ENCODE data around the gene CNGA4.

The CNGA4 gene

DNA sequence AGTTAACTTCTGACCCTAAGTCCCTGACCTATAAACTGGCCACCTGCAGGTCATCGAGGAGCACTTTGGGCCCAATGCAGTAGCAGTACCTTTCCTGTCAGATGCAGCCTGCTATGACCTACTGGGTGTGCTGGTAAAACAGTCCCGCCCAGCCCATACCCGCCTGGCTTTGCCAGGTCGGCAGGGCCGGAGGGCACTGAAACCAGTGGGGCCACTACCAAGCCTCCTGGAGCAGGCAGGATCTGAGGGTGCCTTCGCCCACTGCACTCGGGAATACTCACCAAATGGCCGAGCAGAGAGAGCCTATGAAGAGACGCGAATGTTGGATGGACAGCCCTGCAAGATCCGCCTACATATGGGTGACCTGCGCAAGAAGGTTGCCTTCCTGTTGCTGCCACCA is 29.1 kb upstream of the CNGA4 start:
- no peak for TF ChIP-seq GATA2 (IDR thresholded peaks at IDR 0.05; ENCODE audit: low read depth, low read length)
- TF ChIP-seq GATA3 (IDR thresholded peaks at IDR 0.05; ENCODE audit: low read depth, low read length): no peak

- no peak for TF ChIP-seq GATA3 (IDR thresholded peaks at IDR 0.05; ENCODE audit: low read depth, low read length)
- TF ChIP-seq GATA2 (IDR thresholded peaks at IDR 0.05; ENCODE audit: low read depth, low read length): no peak
Observed at GRCh38 chr11:6210274-6210955, 28.5 kb upstream of the CNGA4 start.

- no peak for TF ChIP-seq GATA3 (IDR thresholded peaks at IDR 0.05; ENCODE audit: low read depth, low read length)
- TF ChIP-seq GATA2 (IDR thresholded peaks at IDR 0.05; ENCODE audit: low read depth, low read length): no peak
Observed at GRCh38 chr11:6214530-6214929, 24.4 kb upstream of the CNGA4 start.

- TF ChIP-seq GATA3 (IDR thresholded peaks at IDR 0.05; ENCODE audit: low read depth, low read length): no peak
- no peak for TF ChIP-seq GATA2 (IDR thresholded peaks at IDR 0.05; ENCODE audit: low read depth, low read length)
Observed at GRCh38 chr11:6216501-6216900, 22.4 kb upstream of the CNGA4 start.

GRCh38 chr11:6217722-6218121 is 21.2 kb upstream of the CNGA4 start:
- no peak for TF ChIP-seq GATA3 (IDR thresholded peaks at IDR 0.05; ENCODE audit: low read depth, low read length)
- no peak for TF ChIP-seq GATA2 (IDR thresholded peaks at IDR 0.05; ENCODE audit: low read depth, low read length)

GRCh38 chr11:6219359-6219758 is 19.5 kb upstream of the CNGA4 start:
- TF ChIP-seq GATA3 (IDR thresholded peaks at IDR 0.05; ENCODE audit: low read depth, low read length): no peak
- no peak for TF ChIP-seq GATA2 (IDR thresholded peaks at IDR 0.05; ENCODE audit: low read depth, low read length)

DNA sequence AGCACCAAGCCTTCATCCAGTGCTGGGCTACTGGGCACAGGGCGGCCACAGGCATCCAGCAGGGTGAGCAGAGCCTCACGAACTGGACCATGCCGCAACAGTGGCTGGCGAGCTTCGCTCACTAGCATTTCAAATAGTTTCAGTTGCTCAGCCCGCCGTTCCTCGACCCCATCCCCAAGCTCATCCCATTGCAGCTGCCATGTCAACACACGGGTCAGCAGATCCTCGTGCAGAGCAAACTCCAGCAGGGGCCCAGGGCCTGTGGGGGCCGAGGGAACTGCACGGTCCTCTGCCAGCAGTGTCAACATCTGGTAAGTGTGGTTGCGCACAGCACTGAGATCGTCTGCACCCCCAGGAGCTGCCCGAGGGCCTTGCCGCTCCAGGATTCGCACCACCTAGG is 15.0 kb upstream of the CNGA4 start:
- TF ChIP-seq GATA2 (IDR thresholded peaks at IDR 0.05; ENCODE audit: low read depth, low read length) (no peak), GATA3 (IDR thresholded peaks at IDR 0.05; ENCODE audit: low read depth, low read length) (no peak)

- no peak for TF ChIP-seq GATA3 (IDR thresholded peaks at IDR 0.05; ENCODE audit: low read depth, low read length)
- no peak for TF ChIP-seq GATA2 (IDR thresholded peaks at IDR 0.05; ENCODE audit: low read depth, low read length)
Observed at GRCh38 chr11:6224421-6224820, 14.5 kb upstream of the CNGA4 start.

- TF ChIP-seq GATA3 (IDR thresholded peaks at IDR 0.05; ENCODE audit: low read depth, low read length): no peak
Observed at GRCh38 chr11:6225024-6225423, 13.9 kb upstream of the CNGA4 start.

GRCh38 chr11:6225896-6226295 is 13.0 kb upstream of the CNGA4 start:
- TF ChIP-seq GATA2 (IDR thresholded peaks at IDR 0.05; ENCODE audit: low read depth, low read length): no peak
- no peak for TF ChIP-seq GATA3 (IDR thresholded peaks at IDR 0.05; ENCODE audit: low read depth, low read length)

DNA sequence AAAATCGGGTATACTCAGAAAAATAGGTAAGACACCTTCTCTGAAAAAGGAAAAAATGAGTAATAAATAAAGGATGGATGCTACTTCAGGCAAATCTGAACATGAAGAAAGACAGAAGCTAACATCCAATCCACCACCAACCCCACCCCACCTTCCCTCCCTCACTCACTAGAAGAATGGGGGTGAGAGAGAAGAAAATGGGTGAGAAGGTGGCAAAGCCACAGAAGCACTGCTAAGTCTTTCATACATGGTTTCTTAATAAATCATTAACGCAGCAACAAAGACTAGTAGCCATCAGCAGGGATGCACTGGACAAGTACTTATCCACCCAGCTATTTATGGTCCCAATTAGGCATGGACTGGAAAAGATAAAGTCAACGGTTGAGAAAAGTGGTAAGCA is 10.4 kb upstream of the CNGA4 start:
- TF ChIP-seq GATA2 (IDR thresholded peaks at IDR 0.05; ENCODE audit: low read depth, low read length) (no peak), GATA3 (IDR thresholded peaks at IDR 0.05; ENCODE audit: low read depth, low read length) (no peak)

GRCh38 chr11:6229911-6230310 is 9.0 kb upstream of the CNGA4 start:
- no peak for TF ChIP-seq GATA3 (IDR thresholded peaks at IDR 0.05; ENCODE audit: low read depth, low read length)
- TF ChIP-seq GATA2 (IDR thresholded peaks at IDR 0.05; ENCODE audit: low read depth, low read length): no peak

GRCh38 chr11:6232899-6233298 is 6.0 kb upstream of the CNGA4 start:
- no peak for TF ChIP-seq GATA3 (IDR thresholded peaks at IDR 0.05; ENCODE audit: low read depth, low read length)
- TF ChIP-seq GATA2 (IDR thresholded peaks at IDR 0.05; ENCODE audit: low read depth, low read length): no peak

GRCh38 chr11:6233984-6234386 is 4.9 kb upstream of the CNGA4 start:
- TF ChIP-seq GATA2 (IDR thresholded peaks at IDR 0.05; ENCODE audit: low read depth, low read length) (no peak), GATA3 (IDR thresholded peaks at IDR 0.05; ENCODE audit: low read depth, low read length) (no peak)

DNA sequence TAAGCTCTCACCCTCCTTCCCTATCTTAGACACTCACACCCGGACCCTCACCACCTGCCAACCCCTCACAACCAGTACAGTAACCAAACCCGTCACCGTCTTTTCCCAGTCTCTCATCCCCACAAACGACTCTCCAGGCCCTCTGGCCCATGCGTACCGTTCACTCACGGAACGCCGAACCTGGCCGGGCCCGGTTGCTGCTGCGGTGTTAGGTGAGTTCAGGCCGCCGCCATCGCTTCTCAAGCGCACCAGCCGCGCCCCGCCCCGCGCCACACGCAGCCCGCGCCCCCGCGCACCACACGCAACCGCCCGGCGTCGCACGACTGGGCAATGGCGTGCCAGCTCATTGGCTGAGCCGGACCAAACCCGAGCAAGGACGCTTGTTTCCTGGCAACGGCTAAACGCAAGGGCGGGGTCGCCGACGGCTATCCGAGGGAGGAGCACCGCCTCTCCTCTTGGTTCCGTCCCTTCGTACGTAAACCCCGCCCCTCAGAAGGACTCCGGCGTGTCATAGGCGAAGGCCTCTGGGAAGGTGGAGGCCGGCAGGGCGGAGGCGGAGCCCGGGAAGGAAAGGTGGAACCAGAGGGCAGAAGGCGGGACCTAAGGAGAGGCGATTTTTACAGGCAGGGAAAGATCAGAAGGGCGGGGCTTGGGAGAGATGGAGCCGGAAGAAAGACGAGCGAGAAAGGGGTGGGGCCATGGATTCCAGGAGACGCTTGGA is 4.3 kb upstream of the CNGA4 start, which contains the start of gene FHIP1B:
Gene FHIP1B, minus strand, starts transcription at position 250 of the 721 bp plus-strand sequence. CDS start 10,120 bp downstream, outside the sequence.
- TF ChIP-seq GATA2 (IDR thresholded peaks at IDR 0.05; ENCODE audit: low read depth, low read length): no peak
- no peak for TF ChIP-seq GATA3 (IDR thresholded peaks at IDR 0.05; ENCODE audit: low read depth, low read length)
